VCaP (cell line): ENCODE measurements around the gene DEPDC1B.
"Not testable (repeated sequence)": the region's sequence is repeated elsewhere in the genome, so short reads cannot be mapped to it uniquely, and the experiment has no call there.

Source experiments
- H3K27ac ChIP-seq: fragments of 450-650 bp; 2 replicates; pipeline ENCODE4 v1.5.1; 2017
- CTCF ChIP-seq: fragments of 450-650 bp; conservative IDR thresholded peaks from 2 replicates; pipeline ENCODE4 v1.5.1; 2017; ENCODE audit warnings: mild to moderate bottlenecking, moderate library complexity

The DEPDC1B gene

GRCh38 chr5:60688980-60689379, 11.0 kb downstream of the DEPDC1B start:
- TF ChIP-seq CTCF, result no peak
- H3K27ac ChIP-seq, result no peak overlapping the region

GRCh38 chr5:60687927-60688720, 11.8 kb downstream of the DEPDC1B start:
- peak; percentile 72 for TF ChIP-seq CTCF
- peak overlapping the region; percentile 16; the same call in 1 of the 2 replicates for H3K27ac ChIP-seq

GRCh38 chr5:60686157-60686556, 13.8 kb downstream of the DEPDC1B start:
- H3K27ac ChIP-seq, result no peak overlapping the region
- TF ChIP-seq CTCF, result no peak

GRCh38 chr5:60685700-60686099, 14.3 kb downstream of the DEPDC1B start:
- H3K27ac ChIP-seq, result no peak overlapping the region
- TF ChIP-seq CTCF, result no peak

- no peak overlapping the region for H3K27ac ChIP-seq
- TF ChIP-seq CTCF, result no peak
These were observed 14.9 kb downstream of the DEPDC1B start for GRCh38 chr5:60685028-60685427.

GRCh38 chr5:60682007-60682406, 18.0 kb downstream of the DEPDC1B start:
- not testable (repeated sequence) for H3K27ac ChIP-seq

- no peak overlapping the region for H3K27ac ChIP-seq
- no peak for TF ChIP-seq CTCF
These were observed 20.1 kb downstream of the DEPDC1B start for GRCh38 chr5:60679816-60680215.
